ENCODE data around the gene NFIA.

NFIA gene

GRCh38 chr1:61348025-61348665 lies 265.8 kb downstream of the NFIA start:
- ChIA-PET POLR2A (no interaction called here), CTCF (no interaction called here)
- H3K4me1 ChIP-seq (ENCODE audit: control insufficient read depth, insufficient read depth, low read length), result peaks cover 7% of the 10 kb centered on the region; the same call in 1 of the 2 replicates
- no peak overlapping the region for H3K4me3 ChIP-seq (ENCODE audit: low read depth, low read length)
- H3K9me3 ChIP-seq (ENCODE audit: control insufficient read depth, insufficient read depth, low read depth, low read length), result no peaks in the 10 kb centered on the region
- no peak for TF ChIP-seq ZNF670 (tag by site-specific recombination; IDR thresholded peaks at IDR 0.05; ENCODE audit: low read depth)
- no peak for TF ChIP-seq ZNF544 (tag by site-specific recombination; IDR thresholded peaks at IDR 0.05)
- TF ChIP-seq GFI1B (tag by site-specific recombination; IDR thresholded peaks at IDR 0.05), result no peak
- TF ChIP-seq ZNF311 (tag by site-specific recombination; IDR thresholded peaks at IDR 0.05; ENCODE audit: borderline replicate concordance), result no peak
- TF ChIP-seq ZNF214 (tag by site-specific recombination; IDR thresholded peaks at IDR 0.05; ENCODE audit: borderline replicate concordance), result no peak
- H3K36me3 ChIP-seq (ENCODE audit: control insufficient read depth in 2 of 2, insufficient read depth in 1 of 2, low read length in 2 of 2), result peaks cover 4 to 15% of the 10 kb centered on the region in 2 experiments; a peak in 2 of 3 replicates
- no peak overlapping the region for H3K27ac ChIP-seq (ENCODE audit: extremely low read depth, low read depth, low read length)

DNA sequence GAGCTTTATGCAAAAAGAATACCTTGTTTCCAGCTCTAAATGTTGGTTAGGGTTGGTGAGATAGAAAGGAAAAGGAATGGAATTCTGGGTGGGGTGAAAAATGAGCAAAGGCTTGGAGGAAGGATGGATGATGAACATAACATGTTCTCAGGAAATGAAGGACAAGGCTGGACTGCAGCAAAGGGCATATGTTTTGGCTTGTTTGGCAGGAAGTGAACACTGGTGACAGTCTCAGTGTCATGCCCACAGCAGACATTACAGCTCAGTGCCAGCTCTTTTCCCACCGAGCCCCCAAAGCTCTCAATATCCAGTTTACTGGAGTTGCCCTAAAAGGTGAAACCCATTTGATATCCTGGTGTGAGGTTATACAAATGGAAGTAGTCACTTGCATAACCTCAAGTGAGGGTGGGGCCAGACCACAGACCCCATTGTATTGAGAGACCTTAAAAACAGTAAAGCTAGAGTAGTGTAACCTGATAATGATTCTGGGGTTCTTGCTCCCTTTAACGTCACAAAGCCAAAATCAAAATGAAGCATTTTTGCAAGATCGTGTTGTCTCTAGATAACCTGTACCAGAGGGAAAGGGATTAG lies 270.6 kb downstream of the NFIA start:
- Histone ChIP-seq H3K4me3 (ENCODE audit: low read depth, low read length) (no peak overlapping the region), H3K27ac (ENCODE audit: extremely low read depth, low read depth, low read length) (no peak overlapping the region), H3K36me3 (ENCODE audit: control insufficient read depth in 2 of 2, insufficient read depth in 1 of 2, low read length in 2 of 2) (peaks cover 4 to 27% of the 10 kb centered on the region in 2 experiments; a peak in 2 of 3 replicates), H3K4me1 (ENCODE audit: control insufficient read depth, insufficient read depth, low read length) (no peaks in the 10 kb centered on the region), H3K9me3 (ENCODE audit: control insufficient read depth, insufficient read depth, low read depth, low read length) (no peaks in the 10 kb centered on the region)
- ChIA-PET CTCF (interaction anchor here (0.7 kb wide), 2 partner anchors 306 to 941 kb away, joined by 3 to 4 read pairs; no protein-coding TSS in a partner anchor), POLR2A (no interaction called here)
- TF ChIP-seq WT1 (tag by site-specific recombination; IDR thresholded peaks at IDR 0.05) (no peak), KLF16 (tag by site-specific recombination; IDR thresholded peaks at IDR 0.05) (no peak), ZNF747 (tag by site-specific recombination; IDR thresholded peaks at IDR 0.05) (no peak), ZXDB (tag by site-specific recombination; IDR thresholded peaks at IDR 0.05) (no peak), ZNF324 (tag by site-specific recombination; IDR thresholded peaks at IDR 0.05) (no peak), RBAK (tag by site-specific recombination; IDR thresholded peaks at IDR 0.05) (no peak), ZNF280D (tag by site-specific recombination; IDR thresholded peaks at IDR 0.05) (no peak), ZNF791 (tag by site-specific recombination; IDR thresholded peaks at IDR 0.05) (no peak), ZFP69B (tag by site-specific recombination; IDR thresholded peaks at IDR 0.05) (no peak), ZNF292 (tag by site-specific recombination; IDR thresholded peaks at IDR 0.05; ENCODE audit: borderline replicate concordance, low read depth) (no peak), SCRT1 (tag by site-specific recombination; IDR thresholded peaks at IDR 0.05; ENCODE audit: borderline replicate concordance) (no peak), ZNF221 (tag by site-specific recombination; IDR thresholded peaks at IDR 0.05; ENCODE audit: borderline replicate concordance) (no peak), HOXD13 (CRISPR knock-in tag; IDR thresholded peaks at IDR 0.05; ENCODE audit: borderline replicate concordance) (no peak)
- TF ChIP-seq, protein P1, sequence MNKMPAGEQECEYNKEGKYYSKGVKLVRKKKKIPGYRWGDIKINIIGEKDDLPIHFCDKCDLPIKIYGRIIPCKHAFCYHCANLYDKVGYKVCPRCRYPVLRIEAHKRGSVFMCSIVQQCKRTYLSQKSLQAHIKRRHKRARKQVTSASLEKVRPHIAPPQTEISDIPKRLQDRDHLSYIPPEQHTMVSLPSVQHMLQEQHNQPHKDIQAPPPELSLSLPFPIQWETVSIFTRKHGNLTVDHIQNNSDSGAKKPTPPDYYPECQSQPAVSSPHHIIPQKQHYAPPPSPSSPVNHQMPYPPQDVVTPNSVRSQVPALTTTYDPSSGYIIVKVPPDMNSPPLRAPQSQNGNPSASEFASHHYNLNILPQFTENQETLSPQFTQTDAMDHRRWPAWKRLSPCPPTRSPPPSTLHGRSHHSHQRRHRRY (tag by site-specific recombination; IDR thresholded peaks at IDR 0.05), result no peak
- TF ChIP-seq, protein P2, sequence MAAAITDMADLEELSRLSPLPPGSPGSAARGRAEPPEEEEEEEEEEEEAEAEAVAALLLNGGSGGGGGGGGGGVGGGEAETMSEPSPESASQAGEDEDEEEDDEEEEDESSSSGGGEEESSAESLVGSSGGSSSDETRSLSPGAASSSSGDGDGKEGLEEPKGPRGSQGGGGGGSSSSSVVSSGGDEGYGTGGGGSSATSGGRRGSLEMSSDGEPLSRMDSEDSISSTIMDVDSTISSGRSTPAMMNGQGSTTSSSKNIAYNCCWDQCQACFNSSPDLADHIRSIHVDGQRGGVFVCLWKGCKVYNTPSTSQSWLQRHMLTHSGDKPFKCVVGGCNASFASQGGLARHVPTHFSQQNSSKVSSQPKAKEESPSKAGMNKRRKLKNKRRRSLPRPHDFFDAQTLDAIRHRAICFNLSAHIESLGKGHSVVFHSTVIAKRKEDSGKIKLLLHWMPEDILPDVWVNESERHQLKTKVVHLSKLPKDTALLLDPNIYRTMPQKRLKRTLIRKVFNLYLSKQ (tag by site-specific recombination; IDR thresholded peaks at IDR 0.05; ENCODE audit: borderline replicate concordance), result no peak

All from HEK293 (cell line).